Prostate gland (tissue), 2 donors: ENCODE measurements around the gene VAMP2.

Source experiments
- POLR2AphosphoS5 ChIP-seq: sonication (generic); formaldehyde crosslinking; IDR thresholded peaks from one replicate; pipeline ENCODE4 v1.6.1; 2017; ENCODE audit warnings: antibody characterized with exemption
- TF ChIP-seq, protein P1 (sequence below), 4 experiments: fragments of 200-600 bp in 2 of 4; fragments of 450-650 bp in 2 of 4; sonication (generic) in 2 of 4; IDR thresholded peaks; 1 replicate in 3 of 4; 2 replicates in 1 of 4; pipeline ENCODE4 v1.5.1; 2016 to 2019; ENCODE audit warnings: antibody characterized with exemption in 4 of 4, mild to moderate bottlenecking in 2 of 4, moderate library complexity in 2 of 4

- TF ChIP-seq, protein P1, sequence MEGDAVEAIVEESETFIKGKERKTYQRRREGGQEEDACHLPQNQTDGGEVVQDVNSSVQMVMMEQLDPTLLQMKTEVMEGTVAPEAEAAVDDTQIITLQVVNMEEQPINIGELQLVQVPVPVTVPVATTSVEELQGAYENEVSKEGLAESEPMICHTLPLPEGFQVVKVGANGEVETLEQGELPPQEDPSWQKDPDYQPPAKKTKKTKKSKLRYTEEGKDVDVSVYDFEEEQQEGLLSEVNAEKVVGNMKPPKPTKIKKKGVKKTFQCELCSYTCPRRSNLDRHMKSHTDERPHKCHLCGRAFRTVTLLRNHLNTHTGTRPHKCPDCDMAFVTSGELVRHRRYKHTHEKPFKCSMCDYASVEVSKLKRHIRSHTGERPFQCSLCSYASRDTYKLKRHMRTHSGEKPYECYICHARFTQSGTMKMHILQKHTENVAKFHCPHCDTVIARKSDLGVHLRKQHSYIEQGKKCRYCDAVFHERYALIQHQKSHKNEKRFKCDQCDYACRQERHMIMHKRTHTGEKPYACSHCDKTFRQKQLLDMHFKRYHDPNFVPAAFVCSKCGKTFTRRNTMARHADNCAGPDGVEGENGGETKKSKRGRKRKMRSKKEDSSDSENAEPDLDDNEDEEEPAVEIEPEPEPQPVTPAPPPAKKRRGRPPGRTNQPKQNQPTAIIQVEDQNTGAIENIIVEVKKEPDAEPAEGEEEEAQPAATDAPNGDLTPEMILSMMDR (IDR thresholded peaks at IDR 0.05), result no peak
- TF ChIP-seq POLR2AphosphoS5, result no peak
Observed at GRCh38 chr17:8141741-8142140, 21.0 kb downstream of the VAMP2 start.
